Fibroblast of lung (primary cell): Measurements from ENCODE around the gene C4orf46. TPM values are rescaled to one million over a fixed set of nuclear protein-coding genes. Genes with fewer than 3 reads are reported as not detected.
"Not testable (repeated sequence)": the region's sequence is repeated elsewhere in the genome, so short reads cannot be mapped to it uniquely, and the experiment has no call there.

Source experiments
- DNase-seq, 2 donors: peaks; one replicate each; pipeline versions ENCODE4 v3.0.0 to v3.0.0-alpha.2; 2010; ENCODE audit warnings: low read depth in 2 of 2
- H2AFZ ChIP-seq: 2 replicates; pipeline ENCODE4 v1.5.1; 2012; ENCODE audit warnings: low read length, control low read depth, inconsistent platforms
- H3K27ac ChIP-seq: 2 replicates; pipeline ENCODE4 v1.5.1; 2011; ENCODE audit warnings: low read length, control low read depth; ENCODE audit not compliant: insufficient read depth
- H3K27me3 ChIP-seq: 2 replicates; pipeline ENCODE4 v1.5.1; 2011; ENCODE audit warnings: mild to moderate bottlenecking, low read length; ENCODE audit not compliant: control insufficient read depth, insufficient read depth
- H3K36me3 ChIP-seq: 2 replicates; pipeline ENCODE4 v1.5.1; 2011; ENCODE audit warnings: low read length; ENCODE audit not compliant: control insufficient read depth, insufficient read depth
- H3K4me1 ChIP-seq: 2 replicates; pipeline ENCODE4 v1.5.1; 2011; ENCODE audit warnings: low read length; ENCODE audit not compliant: control insufficient read depth, insufficient read depth; ENCODE audit errors: extremely low read depth
- H3K4me2 ChIP-seq: 2 replicates; pipeline ENCODE4 v1.5.1; 2011; ENCODE audit warnings: low read length, control low read depth; ENCODE audit not compliant: insufficient read depth; ENCODE audit errors: extremely low read depth
- H3K4me3 ChIP-seq, 4 experiments: fragments of 200-600 bp in 1 of 4; sonication (generic) in 1 of 4; replicated peaks in 1 of 4; 2 replicates each; pipeline ENCODE4 v1.5.1; 2011 to 2016; ENCODE audit warnings: low read length in 4 of 4, low read depth in 3 of 4, mild to moderate bottlenecking in 3 of 4, control low read depth in 2 of 4, inconsistent platforms in 1 of 4, mixed read lengths in 1 of 4; ENCODE audit not compliant: insufficient read depth in 1 of 4; ENCODE audit errors: control extremely low read depth in 1 of 4
- H3K79me2 ChIP-seq: 2 replicates; pipeline ENCODE4 v1.5.1; 2012; ENCODE audit warnings: mild to moderate bottlenecking, low read length, inconsistent platforms; ENCODE audit not compliant: control insufficient read depth, insufficient read depth
- H3K9ac ChIP-seq: 2 replicates; pipeline ENCODE4 v1.5.1; 2011; ENCODE audit warnings: mild to moderate bottlenecking, low read length, control low read depth; ENCODE audit not compliant: insufficient read depth
- H3K9me3 ChIP-seq: 2 replicates; pipeline ENCODE4 v1.5.1; 2012; ENCODE audit warnings: low read depth, low read length; ENCODE audit not compliant: control insufficient read depth, insufficient read depth
- H4K20me1 ChIP-seq: 2 replicates; pipeline ENCODE4 v1.5.1; 2011; ENCODE audit warnings: low read length; ENCODE audit not compliant: control insufficient read depth, insufficient read depth; ENCODE audit errors: extremely low read depth
- CTCF ChIP-seq, 2 donors: IDR thresholded peaks in 1 of 2; conservative IDR thresholded peaks in 1 of 2; 1 replicate in 1 of 2; 2 replicates in 1 of 2; pipeline ENCODE4 v1.5.1; 2011 to 2012; ENCODE audit warnings: low read length in 2 of 2, control low read depth in 1 of 2, inconsistent platforms in 1 of 2, low read depth in 1 of 2, mild to moderate bottlenecking in 1 of 2
- EZH2 ChIP-seq: IDR thresholded peaks from 2 replicates; pipeline ENCODE4 v1.5.1; 2012; ENCODE audit warnings: low read length, control low read depth, mild to moderate bottlenecking; ENCODE audit errors: missing control alignments
- polyA minus RNA-seq: library from RNA; depleted of rRNA, polyadenylated mRNA; stranded (reverse); fragments of >200 nt; gene quantifications from 2 replicates; pipeline ENCODE4 v1.2.3, GENCODE V29; 2011; ENCODE audit warnings: low replicate concordance
- polyA plus RNA-seq, 2 donors: library from polyadenylated mRNA; depleted of rRNA in 1 of 2; stranded (reverse) in 1 of 2; unstranded in 1 of 2; fragments of >200 nt; gene quantifications; 2 replicates each; pipeline ENCODE4 v1.2.1, GENCODE V29; 2011 to 2012; ENCODE audit warnings: missing spikeins in 1 of 2
- total RNA-seq: library from RNA; depleted of rRNA; stranded (reverse); fragments of >200 nt; gene quantifications from 2 replicates; pipeline ENCODE4 v1.2.1, GENCODE V29; 2014

Gene C4orf46
- total RNA-seq (7.2 and 11.2 TPM in 2 replicates), polyA plus RNA-seq (11.8 and 18.7 TPM in 2 replicates), polyA minus RNA-seq (12.2 and 22.9 TPM in 2 replicates)
- 7.8 and 13.0 TPM in 2 replicates for polyA plus RNA-seq (2012)

DNA sequence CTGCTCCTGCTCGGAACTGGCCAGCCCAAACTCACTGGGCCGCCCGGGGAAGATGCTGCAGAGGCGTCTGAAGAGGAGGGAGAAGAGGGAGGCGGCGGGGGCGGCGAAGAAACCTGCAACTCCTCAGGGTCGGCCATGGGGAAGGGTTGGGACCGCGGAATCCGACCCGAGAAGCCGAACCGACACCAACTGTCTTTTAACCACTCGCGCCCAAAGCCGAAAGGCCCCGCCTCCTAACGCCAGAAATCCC is at the start of gene C4orf46:
C4orf46 (minus strand) TSS at position 223 of the 250 bp plus-strand sequence; CDS start at position 137, 86 bp downstream.
- Histone ChIP-seq H3K9ac (peak within 1 kb of the TSS; percentile 96), H3K4me2 (peak within 1 kb of the TSS; percentile 97), H4K20me1 (no peaks in the 10 kb centered on the region), H2AFZ (peak within 1 kb of the TSS; percentile 99), H3K36me3 (no peaks in the 10 kb centered on the region), H3K79me2 (peaks cover 35% of the 10 kb centered on the region), H3K9me3 (no peaks in the 10 kb centered on the region), H3K27ac (peak within 1 kb of the TSS; percentile 92), H3K4me3 (peak within 1 kb of the TSS; percentile 79 to 98 (median 94)), H3K4me1 (no peaks in the 10 kb centered on the region), H3K27me3 (no peaks in the 10 kb centered on the region)
- DNase-seq = no peak
- TF ChIP-seq EZH2 (no peak), CTCF (conservative IDR thresholded peaks at IDR 0.05 in 1 of 2, IDR thresholded peaks at IDR 0.05 in 1 of 2; ENCODE audit: low read depth in 1 of 2, low read length in 2 of 2) (no peak)

GRCh38 chr4:158715802-158716201 is 44.1 kb upstream of the C4orf46 start:
- Histone ChIP-seq H3K4me2 (no peak overlapping the region), H3K27me3 (no peaks in the 10 kb centered on the region), H2AFZ (no peak overlapping the region), H3K79me2 (no peaks in the 10 kb centered on the region), H3K4me3 (no peak overlapping the region), H3K9ac (no peak overlapping the region), H4K20me1 (no peaks in the 10 kb centered on the region), H3K27ac (no peak overlapping the region), H3K4me1 (no peaks in the 10 kb centered on the region), H3K9me3 (no peaks in the 10 kb centered on the region), H3K36me3 (peaks cover 2% of the 10 kb centered on the region)
- no peak for TF ChIP-seq CTCF (conservative IDR thresholded peaks at IDR 0.05 in 1 of 2, IDR thresholded peaks at IDR 0.05 in 1 of 2; ENCODE audit: low read depth in 1 of 2, low read length in 2 of 2)
- no peak for TF ChIP-seq EZH2
- no peak for DNase-seq

GRCh38 chr4:158714937-158715336 is 43.2 kb upstream of the C4orf46 start:
- H3K27ac ChIP-seq = no peak overlapping the region
- no peak overlapping the region for H3K9ac ChIP-seq
- H3K9me3 ChIP-seq = no peaks in the 10 kb centered on the region
- no peaks in the 10 kb centered on the region for H3K4me1 ChIP-seq
- peaks cover 2% of the 10 kb centered on the region for H3K36me3 ChIP-seq
- no peak overlapping the region for H3K4me2 ChIP-seq
- TF ChIP-seq EZH2 = no peak
- no peak for TF ChIP-seq CTCF (conservative IDR thresholded peaks at IDR 0.05 in 1 of 2, IDR thresholded peaks at IDR 0.05 in 1 of 2; ENCODE audit: low read depth in 1 of 2, low read length in 2 of 2)
- H4K20me1 ChIP-seq = no peaks in the 10 kb centered on the region
- no peaks in the 10 kb centered on the region for H3K27me3 ChIP-seq
- no peak for DNase-seq
- H3K4me3 ChIP-seq = no peak overlapping the region
- H3K79me2 ChIP-seq = no peaks in the 10 kb centered on the region
- no peak overlapping the region for H2AFZ ChIP-seq

- not testable (repeated sequence) for H3K27me3 ChIP-seq, H3K9me3 ChIP-seq, H3K27ac ChIP-seq, H4K20me1 ChIP-seq, H3K79me2 ChIP-seq, DNase-seq, H3K36me3 ChIP-seq, H3K9ac ChIP-seq, H3K4me3 ChIP-seq, H3K4me1 ChIP-seq, H2AFZ ChIP-seq, H3K4me2 ChIP-seq
Observed at GRCh38 chr4:158712622-158713021, 40.9 kb upstream of the C4orf46 start.
